Testis (tissue), 2 donors: ENCODE results near the gene EPHX1.

ENCODE experiments used
- CTCF ChIP-seq, 3 experiments: fragments of 450-650 bp in 2 of 3; fragments of 200-600 bp in 1 of 3; sonication (generic) in 1 of 3; IDR thresholded peaks; one replicate each; pipeline ENCODE4 v1.5.1; 2016 to 2019; ENCODE audit warnings: antibody characterized with exemption in 3 of 3, mild to moderate bottlenecking in 2 of 3, moderate library complexity in 1 of 3
- POLR2A ChIP-seq: fragments of 450-650 bp; IDR thresholded peaks from one replicate; pipeline ENCODE4 v1.6.1; 2017; ENCODE audit warnings: antibody characterized with exemption, mild to moderate bottlenecking, moderate library complexity

GRCh38 chr1:225767634-225768540 lies 42.0 kb upstream of the EPHX1 start:
- no peak for TF ChIP-seq CTCF (IDR thresholded peaks at IDR 0.05)
- no peak for TF ChIP-seq POLR2A
